Measurements from ENCODE around the gene TCF7L1. TPM values are rescaled to one million over a fixed set of nuclear protein-coding genes. Genes with fewer than 3 reads are reported as not detected.

Gene TCF7L1
- total RNA-seq, 1 donor from 2014 or later: 62.7 TPM

DNA sequence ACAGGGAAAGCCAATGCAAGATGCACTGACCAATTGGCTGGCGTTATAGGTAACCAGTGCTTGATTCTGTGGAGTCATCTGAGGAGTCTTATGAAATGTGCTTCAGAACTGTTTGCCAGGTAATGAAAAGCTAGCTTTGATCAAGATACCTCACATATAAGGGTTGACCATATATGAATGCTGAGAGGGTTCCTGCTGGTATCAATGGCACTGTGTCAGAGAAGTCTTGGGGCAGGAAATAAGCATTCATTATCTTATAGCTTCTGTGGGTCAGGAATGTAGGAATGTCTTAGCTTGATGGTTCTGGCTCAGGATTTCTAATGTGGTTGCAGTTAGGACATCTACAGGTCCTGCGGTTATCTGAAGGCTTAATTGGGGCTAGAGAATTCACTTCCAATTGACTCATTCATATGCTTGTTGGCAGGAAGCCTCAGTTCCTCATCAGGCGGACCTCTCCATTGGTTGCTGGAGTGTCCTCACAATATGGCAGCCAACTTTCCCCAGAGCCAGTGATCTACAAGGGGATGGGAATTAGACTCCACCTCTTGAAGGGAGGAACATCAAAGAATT, 22.1 kb upstream of the TCF7L1 start:
- no peaks in the 10 kb centered on the region for H3K9me3 Mint-ChIP-seq (ENCODE audit: low read depth)
- no peak overlapping the region for H3K4me3 Mint-ChIP-seq (ENCODE audit: low read depth)
- H3K4me1 Mint-ChIP-seq (ENCODE audit: low read depth): peaks cover under 1% of the 10 kb centered on the region
- no peaks in the 10 kb centered on the region for H3K36me3 Mint-ChIP-seq (ENCODE audit: insufficient read depth)
- TF ChIP-seq, protein P1, sequence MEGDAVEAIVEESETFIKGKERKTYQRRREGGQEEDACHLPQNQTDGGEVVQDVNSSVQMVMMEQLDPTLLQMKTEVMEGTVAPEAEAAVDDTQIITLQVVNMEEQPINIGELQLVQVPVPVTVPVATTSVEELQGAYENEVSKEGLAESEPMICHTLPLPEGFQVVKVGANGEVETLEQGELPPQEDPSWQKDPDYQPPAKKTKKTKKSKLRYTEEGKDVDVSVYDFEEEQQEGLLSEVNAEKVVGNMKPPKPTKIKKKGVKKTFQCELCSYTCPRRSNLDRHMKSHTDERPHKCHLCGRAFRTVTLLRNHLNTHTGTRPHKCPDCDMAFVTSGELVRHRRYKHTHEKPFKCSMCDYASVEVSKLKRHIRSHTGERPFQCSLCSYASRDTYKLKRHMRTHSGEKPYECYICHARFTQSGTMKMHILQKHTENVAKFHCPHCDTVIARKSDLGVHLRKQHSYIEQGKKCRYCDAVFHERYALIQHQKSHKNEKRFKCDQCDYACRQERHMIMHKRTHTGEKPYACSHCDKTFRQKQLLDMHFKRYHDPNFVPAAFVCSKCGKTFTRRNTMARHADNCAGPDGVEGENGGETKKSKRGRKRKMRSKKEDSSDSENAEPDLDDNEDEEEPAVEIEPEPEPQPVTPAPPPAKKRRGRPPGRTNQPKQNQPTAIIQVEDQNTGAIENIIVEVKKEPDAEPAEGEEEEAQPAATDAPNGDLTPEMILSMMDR (IDR thresholded peaks at IDR 0.05; ENCODE audit: unreplicated experiment): no peak
- DNase-seq (ENCODE audit: low spot score, unreplicated experiment): no peak
- H3K27ac Mint-ChIP-seq: no peak overlapping the region
- no peaks in the 10 kb centered on the region for H3K27me3 Mint-ChIP-seq

DNA sequence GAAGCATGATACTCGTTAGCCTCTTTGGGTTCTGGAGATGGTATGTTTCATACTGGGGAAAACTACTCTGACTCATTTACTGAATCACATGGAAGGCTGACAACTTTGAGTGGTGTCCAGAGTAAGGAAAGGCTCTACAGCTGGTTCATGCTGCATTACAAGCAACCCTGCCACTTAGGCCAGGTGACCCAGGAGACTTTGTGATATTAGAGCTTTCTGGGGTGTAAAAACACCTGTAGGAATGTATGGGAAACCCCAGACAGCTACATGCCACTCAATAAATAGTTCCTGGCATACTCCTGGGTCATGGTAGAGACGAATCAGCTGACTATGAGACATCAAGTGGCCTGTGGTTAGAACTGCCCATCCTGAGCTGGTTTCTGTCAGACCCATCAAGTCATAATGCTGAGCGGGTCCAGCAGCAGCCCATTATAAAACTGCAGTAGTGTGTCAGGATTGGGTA, 21.3 kb upstream of the TCF7L1 start:
- no peak overlapping the region for H3K4me3 Mint-ChIP-seq (ENCODE audit: low read depth)
- H3K27ac Mint-ChIP-seq: no peak overlapping the region
- DNase-seq (ENCODE audit: low spot score, unreplicated experiment): no peak
- H3K36me3 Mint-ChIP-seq (ENCODE audit: insufficient read depth): no peaks in the 10 kb centered on the region
- TF ChIP-seq, protein P1 (IDR thresholded peaks at IDR 0.05; ENCODE audit: unreplicated experiment): no peak
- no peaks in the 10 kb centered on the region for H3K27me3 Mint-ChIP-seq
- H3K9me3 Mint-ChIP-seq (ENCODE audit: low read depth): no peaks in the 10 kb centered on the region
- H3K4me1 Mint-ChIP-seq (ENCODE audit: low read depth): peaks cover 4% of the 10 kb centered on the region

- Mint-ChIP-seq H3K4me3 (ENCODE audit: low read depth) (no peak overlapping the region), H3K36me3 (ENCODE audit: insufficient read depth) (no peaks in the 10 kb centered on the region), H3K9me3 (ENCODE audit: low read depth) (no peaks in the 10 kb centered on the region), H3K4me1 (ENCODE audit: low read depth) (peaks cover 4% of the 10 kb centered on the region), H3K27ac (no peak overlapping the region), H3K27me3 (no peaks in the 10 kb centered on the region)
- no peak for DNase-seq (ENCODE audit: low spot score, unreplicated experiment)
- TF ChIP-seq, protein P1 (IDR thresholded peaks at IDR 0.05; ENCODE audit: unreplicated experiment): no peak
These were observed 20.1 kb upstream of the TCF7L1 start for GRCh38 chr2:85112906-85113625.

DNA sequence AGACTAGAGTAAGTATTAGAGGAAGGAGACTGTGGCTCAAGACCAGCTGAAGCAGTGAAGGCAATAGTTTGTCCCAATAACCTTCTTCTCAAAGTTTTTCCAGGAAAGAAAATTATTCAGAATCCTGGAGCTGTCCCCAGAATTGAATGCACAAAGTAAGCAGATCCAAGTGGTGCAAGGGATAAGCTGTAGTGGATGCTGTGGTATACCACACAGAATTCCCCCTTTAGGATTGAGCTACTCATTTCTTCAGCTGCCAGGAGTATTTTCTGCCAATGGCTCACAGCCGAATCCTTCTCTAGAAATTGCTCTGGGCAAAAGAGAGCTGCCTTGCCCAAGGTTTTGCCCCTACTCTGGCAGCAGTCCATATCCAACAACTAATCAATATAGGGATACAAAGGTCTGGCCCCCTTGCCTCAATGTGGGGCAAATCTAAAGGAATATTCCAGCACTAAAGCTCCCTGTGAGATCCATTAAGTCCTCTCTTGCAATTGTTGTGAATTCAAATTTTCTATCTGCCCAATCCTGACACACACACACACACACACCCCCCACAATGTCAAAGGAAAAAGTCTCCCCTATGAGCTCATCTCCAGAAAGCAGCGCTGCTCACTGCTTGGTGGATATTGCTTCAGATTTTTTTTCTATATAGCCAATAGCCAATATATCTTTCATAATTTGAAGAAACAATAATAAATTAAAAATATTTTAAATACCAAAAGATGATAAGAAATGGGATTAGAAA, 18.4 kb upstream of the TCF7L1 start:
- Mint-ChIP-seq H3K27me3 (no peaks in the 10 kb centered on the region), H3K27ac (no peak overlapping the region), H3K4me3 (ENCODE audit: low read depth) (no peak overlapping the region), H3K9me3 (ENCODE audit: low read depth) (no peaks in the 10 kb centered on the region), H3K4me1 (ENCODE audit: low read depth) (peaks cover 4% of the 10 kb centered on the region), H3K36me3 (ENCODE audit: insufficient read depth) (no peaks in the 10 kb centered on the region)
- no peak for DNase-seq (ENCODE audit: low spot score, unreplicated experiment)
- TF ChIP-seq, protein P1 (IDR thresholded peaks at IDR 0.05; ENCODE audit: unreplicated experiment): no peak

- DNase-seq (ENCODE audit: low spot score, unreplicated experiment): no peak
- TF ChIP-seq, protein P1 (IDR thresholded peaks at IDR 0.05; ENCODE audit: unreplicated experiment): no peak
- peaks cover 4% of the 10 kb centered on the region for H3K4me1 Mint-ChIP-seq (ENCODE audit: low read depth)
- no peak overlapping the region for H3K4me3 Mint-ChIP-seq (ENCODE audit: low read depth)
- H3K9me3 Mint-ChIP-seq (ENCODE audit: low read depth): no peaks in the 10 kb centered on the region
- no peaks in the 10 kb centered on the region for H3K27me3 Mint-ChIP-seq
- H3K36me3 Mint-ChIP-seq (ENCODE audit: insufficient read depth): no peaks in the 10 kb centered on the region
- no peak overlapping the region for H3K27ac Mint-ChIP-seq
These were observed 17.0 kb upstream of the TCF7L1 start for GRCh38 chr2:85116207-85116606.

All from progenitor cell of endocrine pancreas (in vitro differentiated cells).